Measurements from ENCODE around the gene OR1Q1. TPM values are rescaled to one million over a fixed set of nuclear protein-coding genes. Genes with fewer than 3 reads are reported as not detected.
"Not testable (repeated sequence)": the region's sequence is repeated elsewhere in the genome, so short reads cannot be mapped to it uniquely, and the experiment has no call there.

OR1Q1 gene
- not detected for total RNA-seq
- long read RNA-seq, result 0 reads

DNA sequence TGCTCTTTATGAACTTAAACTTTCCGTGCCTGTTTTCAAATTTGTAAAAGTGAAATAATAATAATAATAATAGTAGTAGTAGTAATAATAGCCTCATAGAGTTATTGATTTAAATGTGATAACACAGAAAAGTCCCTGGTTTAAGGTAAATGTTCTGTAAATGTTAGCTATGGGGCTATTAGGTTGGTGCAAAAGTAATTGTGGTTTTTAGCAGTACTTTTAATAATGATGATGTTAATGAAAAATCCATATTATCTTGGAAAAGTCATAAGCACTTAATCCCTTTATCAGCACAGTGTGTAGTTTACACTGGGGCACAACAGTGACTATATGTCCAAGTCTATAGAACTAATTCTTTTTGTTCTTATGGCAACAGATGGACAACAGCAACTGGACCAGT, at the start of gene OR1Q1:
Gene OR1Q1 (plus strand): TSS at position 377 of the 400 bp plus-strand sequence. CDS start 0 bp downstream, at position 377.
- ATAC-seq, result no peak
- DNase-seq, result no peak
- intact Hi-C loops (cut with DNase I, micrococcal nuclease), result no loop called here

- DNase-seq (no peak), ATAC-seq (no peak)
- intact Hi-C loops (cut with DNase I, micrococcal nuclease), result no loop called here
These were observed 46.6 kb upstream of the OR1Q1 start for GRCh38 chr9:122567901-122568300.

DNA sequence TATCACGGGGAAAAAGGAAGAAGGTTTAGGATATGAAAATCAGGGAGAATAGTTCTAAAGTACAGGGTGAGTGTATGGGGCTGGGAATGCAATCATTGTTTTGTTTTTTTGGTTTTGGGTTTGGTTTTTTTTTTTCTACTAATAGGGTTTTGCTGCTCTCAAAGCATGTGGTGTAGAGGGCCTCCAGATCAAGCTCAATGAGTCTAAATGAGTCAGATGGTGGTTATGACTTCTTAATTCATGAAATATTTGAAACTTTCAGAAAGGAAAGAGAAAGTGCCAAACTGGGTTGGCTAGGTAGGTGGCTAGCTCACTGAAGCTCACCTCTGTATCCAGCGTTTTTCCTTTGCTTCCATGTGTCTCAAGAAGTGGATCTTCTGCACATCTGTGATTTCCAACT, 42.1 kb upstream of the OR1Q1 start:
- ATAC-seq, result no peak
- intact Hi-C loops (cut with DNase I, micrococcal nuclease), result no loop called here
- DNase-seq, result no peak

DNA sequence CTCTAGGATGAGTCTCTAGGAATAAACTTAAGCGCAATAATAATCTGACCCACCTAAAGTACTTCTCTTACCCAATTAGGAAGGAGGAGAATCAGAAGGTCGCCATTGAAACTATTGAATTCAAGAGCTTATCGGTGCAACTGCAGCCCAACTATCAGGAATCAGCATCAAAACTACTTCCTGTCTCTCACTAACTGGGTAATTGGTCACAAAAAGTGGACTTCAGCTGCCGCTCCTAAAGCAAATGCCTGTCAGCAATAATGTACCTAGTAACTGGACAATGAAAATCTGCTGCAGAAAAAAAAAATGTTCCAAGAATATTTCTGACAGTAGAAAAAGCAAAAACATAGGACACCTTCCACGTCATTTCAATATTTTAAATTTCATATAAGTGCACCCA, 34.7 kb upstream of the OR1Q1 start:
- DNase-seq (no peak), ATAC-seq (no peak)

DNA sequence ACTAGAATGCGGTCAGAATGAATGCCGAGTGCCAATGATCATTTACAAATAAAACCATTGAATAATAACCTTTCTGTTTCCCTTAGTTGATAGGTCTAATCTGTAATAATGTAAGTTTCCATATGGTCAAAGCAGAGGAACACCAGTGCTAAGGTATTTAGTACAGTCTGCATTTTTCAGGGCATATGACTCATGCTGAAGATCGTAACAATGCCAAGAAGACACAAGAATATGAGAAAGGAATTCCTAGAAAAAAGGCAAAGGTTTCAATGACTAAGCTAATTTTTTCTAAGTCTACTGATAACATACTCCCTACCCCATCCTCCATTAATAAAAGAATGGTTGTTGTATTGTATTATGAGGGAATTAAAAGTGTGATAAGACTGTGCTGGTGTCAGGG, 34.2 kb upstream of the OR1Q1 start:
- intact Hi-C loops (cut with DNase I, micrococcal nuclease), result no loop called here
- ATAC-seq, result no peak

More for the DNA sequence above, 34.7 kb upstream of the OR1Q1 start:
- intact Hi-C loops (cut with DNase I, micrococcal nuclease), result no loop called here

GRCh38 chr9:122583284-122583683, 31.3 kb upstream of the OR1Q1 start, which contains the start of gene OR1L8:
OR1L8 (minus strand) TSS chr9:122583384; CDS start chr9:122568477, 14,907 bp downstream.
- DNase-seq; intact Hi-C loops (cut with DNase I, micrococcal nuclease); ATAC-seq: not testable (repeated sequence)

More for the DNA sequence above, 34.2 kb upstream of the OR1Q1 start:
- no peak for DNase-seq

DNA sequence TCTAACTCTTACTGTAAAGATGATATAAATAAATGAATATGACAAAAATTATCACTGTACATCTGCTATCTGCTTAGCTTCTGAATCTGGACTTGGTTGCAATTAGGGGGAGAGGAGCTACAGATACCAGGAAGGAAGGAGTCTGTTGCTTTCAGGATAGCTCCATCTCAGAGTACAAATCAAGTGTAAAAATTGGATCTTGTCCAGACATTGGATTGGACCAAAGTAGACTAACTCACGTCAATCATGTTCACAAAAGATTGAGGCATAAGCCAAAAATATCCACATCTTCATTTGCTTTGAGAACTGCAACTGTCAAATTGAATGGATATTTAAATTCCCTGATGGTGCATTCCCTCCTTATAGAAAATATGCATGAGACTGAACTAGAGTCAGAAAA, 8.8 kb upstream of the OR1Q1 start:
- intact Hi-C loops (cut with DNase I, micrococcal nuclease), result no loop called here
- ATAC-seq, result no peak
- no peak for DNase-seq

GRCh38 chr9:122606587-122606986, 8.0 kb upstream of the OR1Q1 start:
- intact Hi-C loops (cut with DNase I, micrococcal nuclease), result no loop called here
- ATAC-seq (no peak), DNase-seq (no peak)

- intact Hi-C loops (cut with DNase I, micrococcal nuclease), result no loop called here
- DNase-seq, result no peak
- no peak for ATAC-seq
These were observed 4.7 kb upstream of the OR1Q1 start for GRCh38 chr9:122609804-122610203.

DNA sequence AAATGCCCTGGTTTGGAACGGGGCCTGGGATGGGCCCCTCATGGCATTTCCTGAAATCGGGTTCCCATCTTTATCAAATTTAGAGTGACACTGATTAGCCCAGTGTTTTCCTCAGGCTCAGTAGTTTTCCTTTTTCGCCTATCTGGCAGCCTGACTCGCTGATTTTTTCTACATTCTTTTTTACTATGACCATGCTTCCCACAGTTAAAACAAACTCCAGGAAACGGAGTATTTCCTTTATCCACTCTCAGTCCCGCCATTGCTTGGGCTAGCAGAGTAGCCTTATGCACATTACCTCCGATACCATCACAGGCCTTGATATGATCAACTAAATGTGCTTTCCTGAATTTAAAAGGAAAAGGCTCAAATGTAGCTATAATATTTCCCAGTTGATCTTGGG, 5.5 kb downstream of the OR1Q1 start:
- intact Hi-C loops (cut with DNase I, micrococcal nuclease), result no loop called here
- ATAC-seq (no peak), DNase-seq (no peak)

DNA sequence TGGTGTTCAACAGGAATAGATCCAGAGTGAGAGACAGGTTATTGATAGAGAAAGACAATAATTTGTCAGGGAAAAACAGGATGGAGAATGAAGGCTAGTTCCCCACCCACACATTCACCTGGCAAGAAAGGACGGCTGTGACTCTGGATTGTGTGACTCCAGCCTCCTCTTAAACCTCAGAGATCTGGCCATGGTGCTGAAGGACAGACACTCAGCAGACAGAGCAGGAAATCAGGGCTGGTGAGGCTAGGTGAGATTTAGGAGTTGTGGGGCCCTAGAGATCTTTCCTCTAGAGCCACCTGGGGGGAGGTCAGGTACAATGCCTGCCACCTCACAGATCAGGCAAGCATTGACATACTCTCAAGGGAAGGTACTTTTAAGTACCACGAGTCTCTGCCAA, 27.7 kb downstream of the OR1Q1 start:
- DNase-seq (no peak), ATAC-seq (no peak)
- intact Hi-C loops (cut with DNase I, micrococcal nuclease), result no loop called here

- ATAC-seq (no peak), DNase-seq (no peak)
These were observed 41.8 kb downstream of the OR1Q1 start for GRCh38 chr9:122656378-122656777.

GRCh38 chr9:122657527-122657926, 43.0 kb downstream of the OR1Q1 start, which contains the start of gene OR1B1:
OR1B1 (minus strand) TSS chr9:122657627.
- intact Hi-C loops (cut with DNase I, micrococcal nuclease), result no loop called here
- ATAC-seq (no peak), DNase-seq (no peak)

More at GRCh38 chr9:122656378-122656777, 41.8 kb downstream of the OR1Q1 start:
- intact Hi-C loops (cut with DNase I, micrococcal nuclease), result no loop called here

DNA sequence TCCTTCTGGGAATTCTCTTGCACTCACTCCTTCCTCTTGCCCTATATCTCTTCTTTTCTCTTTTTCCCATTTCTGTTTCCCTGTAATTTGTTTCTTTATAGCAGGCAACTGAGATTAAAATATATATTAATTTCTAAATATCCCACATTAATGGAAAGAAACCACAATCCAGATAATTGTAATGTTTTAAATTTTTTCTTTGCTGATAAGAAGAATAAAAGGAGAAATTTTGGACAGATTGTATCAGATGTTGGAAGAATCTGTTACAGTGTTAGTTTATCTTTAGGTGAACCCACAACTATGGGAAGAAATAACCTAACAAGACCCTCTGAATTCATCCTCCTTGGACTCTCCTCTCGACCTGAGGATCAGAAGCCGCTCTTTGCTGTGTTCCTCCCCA, 46.9 kb downstream of the OR1Q1 start, which contains the start of gene OR1L1:
Gene OR1L1 (plus strand): TSS at position 301 of the 400 bp plus-strand sequence. CDS start 0 bp downstream, at position 301.
- DNase-seq (no peak), ATAC-seq (no peak)
- intact Hi-C loops (cut with DNase I, micrococcal nuclease), result no loop called here

Other genes with a start within 250 kb of the OR1Q1 start
- gene PTGS1, start 243.7 kb upstream of the OR1Q1 start, total RNA-seq, result 10 to 100 TPM in 1 of 2 donors, 1 to 10 TPM in 1; 7.8 to 25.4 TPM
- not detected for gene OR1J1, start 136.8 kb upstream of the OR1Q1 start, total RNA-seq
- gene OR1J2, start 103.9 kb upstream of the OR1Q1 start, total RNA-seq, result not detected
- not detected for gene OR1J4, start 95.6 kb upstream of the OR1Q1 start, total RNA-seq
- gene OR1N1, start 87.4 kb upstream of the OR1Q1 start, total RNA-seq, result not detected
- gene OR1N2, start 61.6 kb upstream of the OR1Q1 start, total RNA-seq, result not detected
- not detected for gene OR1L8, start 31.4 kb upstream of the OR1Q1 start, total RNA-seq
- gene OR1B1, start 42.9 kb downstream of the OR1Q1 start, total RNA-seq, result under 1 TPM in 1 of 2 donors, not detected in 1; 0.31 TPM
- not detected for gene OR1L1, start 47.0 kb downstream of the OR1Q1 start, total RNA-seq
- not detected for gene OR1L3, start 60.4 kb downstream of the OR1Q1 start, total RNA-seq
- not detected for gene OR1L4, start 109.3 kb downstream of the OR1Q1 start, total RNA-seq
- gene OR1L6, start 127.6 kb downstream of the OR1Q1 start, total RNA-seq, result not detected
- not detected for gene OR5C1, start 174.2 kb downstream of the OR1Q1 start, total RNA-seq
- gene OR1K1, start 185.4 kb downstream of the OR1Q1 start, total RNA-seq, result not detected
- gene PDCL, start 213.8 kb downstream of the OR1Q1 start, total RNA-seq, result 10 to 100 TPM; 14.9 to 16.8 TPM